GM19455 (cell line): ENCODE results near the gene OR8B8.
"Not testable (repeated sequence)": the region's sequence is repeated elsewhere in the genome, so short reads cannot be mapped to it uniquely, and the experiment has no call there.

ENCODE experiments used
- ATAC-seq: cut with Tn5 transposase; IDR thresholded peaks from one replicate; pipeline ENCODE4 v1.9.1; 2021; ENCODE audit not compliant: unreplicated experiment

OR8B8 gene

DNA sequence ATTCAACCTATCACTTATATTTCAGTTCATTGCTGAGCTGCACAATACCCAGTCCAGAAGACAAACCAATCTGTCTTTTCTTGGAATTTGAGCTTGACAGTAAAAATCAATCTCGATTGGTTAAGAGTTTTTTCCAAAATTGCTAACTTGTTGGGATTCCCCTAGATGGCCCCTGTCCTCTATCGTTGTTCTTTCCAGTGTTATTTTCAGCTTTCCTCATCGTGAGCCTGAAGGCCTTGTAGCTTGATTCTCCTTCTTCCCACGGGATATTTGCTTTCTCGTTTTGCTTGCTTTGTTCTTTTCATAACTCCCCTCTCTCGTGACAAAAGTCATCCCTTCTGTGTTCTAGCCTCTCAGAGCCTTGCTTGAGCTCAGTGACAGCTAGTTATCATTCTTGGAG, 3.1 kb downstream of the OR8B8 start:
- no peak for ATAC-seq

DNA sequence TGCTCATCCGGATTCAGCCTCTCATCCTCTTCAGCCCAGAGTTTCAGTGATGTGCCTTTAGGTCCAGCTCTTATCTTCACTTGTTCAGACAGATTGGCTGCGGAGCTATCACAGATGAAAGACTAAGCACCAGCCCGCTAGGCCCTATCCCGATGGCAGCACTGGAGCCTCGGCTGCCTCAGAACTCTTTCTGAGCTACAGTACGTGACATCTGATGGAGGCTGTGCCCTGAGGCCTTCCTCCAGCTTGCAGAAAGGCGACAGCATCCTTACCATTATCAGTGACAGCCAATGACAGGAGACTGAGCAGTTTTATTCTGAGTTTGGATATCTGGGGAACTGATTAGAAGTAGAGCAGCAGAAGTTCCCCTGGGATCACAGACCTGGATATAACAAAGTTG, 4.0 kb downstream of the OR8B8 start:
- ATAC-seq, result no peak

GRCh38 chr11:124441081-124441480, 4.4 kb downstream of the OR8B8 start:
- ATAC-seq, result no peak

- no peak for ATAC-seq
Observed at GRCh38 chr11:124440608-124441007, 4.9 kb downstream of the OR8B8 start.

DNA sequence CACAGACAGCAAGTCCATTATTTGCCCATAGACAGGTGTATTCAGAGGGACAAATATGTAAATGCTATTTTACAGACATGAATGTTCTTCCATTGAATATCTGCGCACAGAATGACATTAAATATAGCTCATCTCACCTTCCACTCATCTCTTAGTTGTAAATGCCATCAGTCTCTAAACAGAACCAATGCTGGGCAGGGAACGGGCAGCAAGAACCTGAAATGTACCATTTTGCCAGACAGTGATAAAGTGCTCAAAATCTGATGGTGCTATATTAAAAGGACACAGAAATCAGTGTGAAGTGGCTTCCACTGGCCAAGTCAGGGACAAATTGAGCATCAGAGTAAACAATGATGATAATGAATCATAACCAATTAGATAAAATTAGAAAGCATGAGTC, 10.8 kb downstream of the OR8B8 start:
- no peak for ATAC-seq

DNA sequence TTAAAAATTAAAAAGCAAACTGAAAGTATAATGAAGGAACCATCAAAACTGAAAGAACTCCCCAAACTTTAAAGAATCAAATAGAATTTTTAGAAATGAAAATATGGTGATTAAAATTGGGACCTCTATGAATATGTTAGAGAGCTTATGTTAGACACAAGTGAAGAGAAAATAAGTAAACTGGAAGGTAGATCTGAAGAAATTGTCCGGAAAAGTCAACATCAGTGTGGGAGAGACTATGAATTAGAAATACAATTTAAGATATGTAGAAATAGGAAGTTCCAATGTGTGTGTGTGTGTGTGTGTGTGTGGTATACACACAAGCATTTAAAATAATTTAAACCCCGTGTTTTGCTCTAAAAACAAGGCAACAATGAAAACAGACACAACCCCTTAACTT, 15.9 kb downstream of the OR8B8 start:
- ATAC-seq, result no peak

GRCh38 chr11:124424384-124424921, 21.0 kb downstream of the OR8B8 start, which contains the start of gene OR8B4:
OR8B4 (minus strand) TSS chr11:124424871; CDS start chr11:124424871, 0 bp downstream.
- ATAC-seq, result no peak

- ATAC-seq, result no peak
Observed at GRCh38 chr11:124421043-124421442, 24.5 kb downstream of the OR8B8 start.

- ATAC-seq, result no peak
Observed at GRCh38 chr11:124415356-124415923, 30.1 kb downstream of the OR8B8 start.

GRCh38 chr11:124409906-124410305, 35.6 kb downstream of the OR8B8 start:
- no peak for ATAC-seq

DNA sequence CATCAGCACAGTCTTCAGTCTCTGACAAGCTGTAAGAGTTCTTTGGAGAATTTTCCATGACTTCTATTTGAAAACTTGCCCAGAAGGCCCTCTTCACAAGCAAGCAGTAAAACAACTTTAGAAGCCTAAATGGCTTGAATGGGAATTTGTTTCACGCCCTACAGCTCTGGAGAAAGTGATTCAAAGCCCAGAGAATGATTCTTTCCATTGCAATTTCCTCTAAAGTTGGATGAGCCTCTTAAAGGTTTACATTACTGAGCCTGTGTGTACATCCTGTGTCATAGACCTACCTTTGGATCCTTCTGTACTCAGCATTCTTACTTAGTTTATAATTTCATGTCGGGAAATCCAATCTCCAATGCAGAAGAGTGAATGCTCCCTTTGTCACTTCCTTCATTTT, 39.9 kb downstream of the OR8B8 start:
- no peak for ATAC-seq

GRCh38 chr11:124403186-124403585, 42.3 kb downstream of the OR8B8 start:
- ATAC-seq, result not testable (repeated sequence)

- ATAC-seq, result peak; percentile 94
Observed at GRCh38 chr11:124402326-124402922, 43.1 kb downstream of the OR8B8 start.

GRCh38 chr11:124398924-124399323, 46.6 kb downstream of the OR8B8 start, which contains the start of gene OR8B3:
OR8B3 (minus strand) TSS chr11:124399024; CDS start chr11:124397351, 1,673 bp downstream.
- no peak for ATAC-seq

- ATAC-seq, result not testable (repeated sequence)
Observed at GRCh38 chr11:124396847-124397246, 48.6 kb downstream of the OR8B8 start.

- ATAC-seq, result no peak
Observed at GRCh38 chr11:124394408-124394807, 51.1 kb downstream of the OR8B8 start.
